Activated CD8-positive, alpha-beta memory T cell treated with anti-CD3 and anti-CD28 coated beads for 36 hours (primary cell): Measurements from ENCODE around the gene DNAH14. TPM values are rescaled to one million over a fixed set of nuclear protein-coding genes. Genes with fewer than 3 reads are reported as not detected.
"Not testable (repeated sequence)": the region's sequence is repeated elsewhere in the genome, so short reads cannot be mapped to it uniquely, and the experiment has no call there.

ENCODE experiments used
- CTCF ChIA-PET: fragments of 350-600 bp; sonication (Branson Sonifier 250); formaldehyde crosslinking; loops from one replicate; lab custom pipeline; 2021; ENCODE audit warnings: antibody characterized with exemption; lab: Charles Lee
- POLR2A ChIA-PET: fragments of 350-600 bp; sonication (Branson Sonifier 250); formaldehyde crosslinking; loops from one replicate; lab custom pipeline; 2021; ENCODE audit warnings: antibody characterized with exemption; lab: Charles Lee
- total RNA-seq, 2 experiments: library from RNA; stranded (reverse); gene quantifications; one replicate each; pipeline ENCODE4 v1.2.3, GENCODE V29; 2021

The DNAH14 gene
- under 1 TPM; 0.42 to 0.65 TPM for total RNA-seq

DNA sequence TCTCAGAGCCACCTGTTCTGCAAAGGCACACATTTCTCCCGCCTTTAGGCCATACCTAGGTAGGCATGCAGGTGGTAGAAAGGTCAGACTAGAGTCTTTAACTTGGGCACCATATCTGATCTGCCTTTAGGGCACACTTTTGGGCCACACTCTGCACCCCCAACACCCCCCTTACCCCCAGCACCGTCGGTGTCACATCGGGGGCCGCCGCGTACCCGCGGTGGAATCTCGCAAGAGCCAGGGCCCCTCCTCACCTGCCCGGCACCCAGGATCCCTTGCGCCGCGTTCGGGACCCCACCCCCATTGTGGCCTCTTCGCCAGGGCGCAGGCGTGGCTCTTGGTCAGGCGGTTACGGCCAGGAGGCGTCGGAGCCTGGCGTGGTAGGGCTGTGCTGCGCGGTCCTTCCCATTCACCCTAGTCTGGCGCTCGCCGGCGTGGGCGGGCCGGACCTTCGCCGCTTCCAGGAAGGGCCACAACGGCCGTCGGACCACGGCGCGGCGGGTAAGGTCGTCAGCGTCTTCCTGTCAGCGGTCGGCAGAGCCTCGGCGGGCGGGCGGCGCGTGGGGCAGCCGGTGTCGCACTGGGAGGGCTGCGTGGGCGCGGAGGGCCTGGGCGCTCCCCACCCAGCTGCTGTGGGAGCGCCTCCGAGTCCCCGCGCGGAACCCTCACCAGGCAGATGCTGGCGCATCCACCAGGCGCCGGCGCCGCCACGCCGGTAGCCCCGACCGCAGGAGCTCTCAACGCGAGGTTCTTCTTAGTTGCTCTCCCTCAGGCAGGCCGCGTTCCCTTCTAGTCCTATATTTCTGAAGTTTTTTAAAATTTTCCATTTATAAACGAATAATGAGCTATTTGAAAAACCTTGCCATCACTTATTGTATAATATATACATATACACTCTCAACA, at the start of gene DNAH14:
Gene DNAH14, plus strand, starts transcription at position 341 of the 903 bp plus-strand sequence. CDS start 23,028 bp downstream, outside the sequence.
- POLR2A ChIA-PET, result no interaction called here
- CTCF ChIA-PET, result no interaction called here

DNA sequence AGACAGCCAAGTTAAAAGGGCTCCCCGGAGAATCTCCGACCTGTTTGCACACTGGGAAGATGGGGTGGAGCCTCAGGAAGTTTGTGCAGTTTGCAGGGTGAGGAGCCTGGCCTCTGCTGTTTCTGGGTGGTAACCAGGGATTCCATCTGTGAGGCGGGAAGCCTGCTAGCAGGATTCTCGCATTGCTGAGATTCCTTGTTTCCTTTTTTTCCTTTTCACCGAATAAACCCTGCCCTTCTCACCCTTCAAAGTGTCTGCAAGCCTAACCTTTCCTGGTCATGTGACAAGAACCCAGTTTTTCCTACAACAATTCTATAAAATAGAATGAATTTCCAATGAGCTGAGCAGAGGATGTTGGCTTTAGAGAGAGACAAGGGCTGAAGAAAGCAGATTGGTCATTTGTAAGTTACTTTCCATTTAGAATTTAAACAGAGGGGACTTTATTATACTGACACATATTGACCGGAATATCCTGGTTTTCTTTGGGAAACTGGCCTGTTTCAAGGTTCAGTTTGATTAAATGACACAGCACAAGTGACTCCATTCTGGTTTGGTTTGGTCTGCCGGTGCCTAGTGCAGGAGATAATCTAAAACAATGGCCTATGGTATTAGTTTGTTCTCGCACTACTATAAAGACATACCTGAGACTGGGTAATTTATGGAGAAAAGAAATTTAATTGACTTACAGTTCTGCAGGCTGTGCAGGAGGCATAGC, 48.7 kb upstream of the DNAH14 start:
- POLR2A ChIA-PET, result no interaction called here
- CTCF ChIA-PET, result no interaction called here

DNA sequence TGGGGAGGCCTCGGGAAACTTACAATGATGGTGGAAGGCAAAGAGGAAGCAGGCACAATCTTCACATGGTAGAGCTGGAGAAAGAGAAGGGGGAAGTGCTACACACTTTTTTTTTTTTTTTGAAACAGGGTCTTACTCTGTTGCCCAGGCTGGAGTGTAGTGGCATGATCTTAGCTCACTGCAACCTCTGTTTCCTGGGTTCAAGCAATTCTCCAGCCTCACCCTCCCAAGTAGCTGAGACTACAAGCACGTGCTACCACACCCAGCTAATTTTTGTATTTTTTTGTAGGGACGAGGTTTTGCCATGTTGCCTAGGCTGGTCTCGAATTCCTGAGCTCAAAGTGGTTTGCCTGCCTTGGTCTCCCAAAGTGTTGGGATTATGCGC, 48.2 kb upstream of the DNAH14 start:
- POLR2A ChIA-PET, CTCF ChIA-PET: not testable (repeated sequence)

DNA sequence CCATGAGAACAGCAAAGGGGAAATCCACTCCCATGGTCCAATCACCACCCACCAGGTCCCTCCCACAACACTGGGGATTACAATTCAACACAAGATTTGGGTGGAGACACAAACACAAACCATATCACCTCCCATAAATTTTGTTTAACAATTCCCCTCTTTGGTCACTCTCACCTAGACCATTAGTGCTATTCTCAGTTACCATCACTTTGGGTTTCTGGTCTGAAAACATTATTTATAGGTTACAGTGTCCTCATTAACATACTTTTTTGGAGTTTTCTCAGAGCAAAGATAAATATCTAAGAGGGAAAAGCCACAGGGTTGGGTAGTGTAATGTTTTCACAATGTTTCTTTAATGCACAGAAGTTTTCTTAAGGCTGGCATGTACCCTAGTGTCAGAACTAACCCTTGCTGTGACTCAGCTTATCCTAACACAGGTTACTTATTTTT, 47.7 kb upstream of the DNAH14 start:
- CTCF ChIA-PET, result no interaction called here

DNA sequence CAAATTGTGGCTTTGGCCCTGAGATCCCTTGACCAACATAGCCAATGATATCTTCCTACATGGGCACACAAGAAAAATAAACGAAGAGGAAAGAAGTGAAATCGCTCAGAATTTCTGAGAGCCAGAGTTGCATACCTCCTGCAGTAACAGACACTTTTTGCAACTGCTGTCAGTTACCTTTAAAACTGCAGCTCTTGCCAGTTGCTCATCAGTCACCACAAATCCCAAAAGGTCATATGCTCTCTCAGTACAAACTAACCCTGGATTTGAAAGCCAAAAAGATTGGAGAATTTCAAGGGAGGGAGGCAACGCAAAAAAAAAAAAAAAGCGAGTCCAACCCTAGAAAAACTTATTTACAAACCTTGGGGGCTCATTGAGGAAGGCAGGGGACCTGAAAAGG, 47.2 kb upstream of the DNAH14 start:
- ChIA-PET POLR2A (no interaction called here), CTCF (no interaction called here)

More for the DNA sequence above, 47.7 kb upstream of the DNAH14 start:
- POLR2A ChIA-PET, result no interaction called here

DNA sequence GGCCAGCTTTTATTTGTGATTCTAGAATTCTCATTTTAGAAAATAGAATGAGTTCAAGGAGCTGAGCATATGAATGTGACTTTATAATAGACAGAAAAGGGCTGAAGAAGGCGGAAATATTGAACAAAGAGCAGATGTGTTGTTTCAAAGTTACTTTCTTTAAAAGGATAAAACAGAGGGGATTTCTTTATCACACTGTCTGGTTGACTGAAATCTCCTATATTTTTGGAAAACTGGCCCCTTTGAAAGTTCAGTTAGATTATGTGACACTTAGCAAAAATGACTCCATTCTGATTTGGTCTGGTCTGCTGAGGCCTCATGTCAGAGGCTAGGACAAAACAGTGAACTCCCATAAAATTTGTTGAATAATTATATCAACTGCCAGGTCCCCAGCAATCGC, 46.4 kb upstream of the DNAH14 start:
- ChIA-PET POLR2A (no interaction called here), CTCF (no interaction called here)

DNA sequence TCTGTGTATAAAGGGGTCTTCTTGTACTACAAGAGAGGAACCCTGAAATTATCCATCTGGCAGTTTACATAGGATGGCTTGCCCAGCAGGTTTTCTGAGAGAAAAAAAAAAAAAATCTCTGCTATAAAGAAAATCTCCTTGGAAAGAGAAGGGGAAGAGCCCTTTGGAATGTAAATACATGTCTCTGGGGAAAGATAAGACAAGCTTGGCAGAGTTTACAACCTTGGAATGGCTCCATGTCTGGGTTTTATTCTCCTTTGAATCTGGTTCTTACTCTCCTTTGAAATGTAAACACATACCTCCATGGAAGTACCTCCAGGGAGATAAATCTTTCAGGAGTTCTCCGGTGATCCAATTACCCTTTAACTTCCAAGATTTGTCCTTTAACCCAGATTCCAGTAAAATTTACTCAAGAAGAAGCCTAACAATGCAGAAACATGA, 45.1 kb upstream of the DNAH14 start:
- CTCF ChIA-PET, result no interaction called here
- POLR2A ChIA-PET, result no interaction called here

DNA sequence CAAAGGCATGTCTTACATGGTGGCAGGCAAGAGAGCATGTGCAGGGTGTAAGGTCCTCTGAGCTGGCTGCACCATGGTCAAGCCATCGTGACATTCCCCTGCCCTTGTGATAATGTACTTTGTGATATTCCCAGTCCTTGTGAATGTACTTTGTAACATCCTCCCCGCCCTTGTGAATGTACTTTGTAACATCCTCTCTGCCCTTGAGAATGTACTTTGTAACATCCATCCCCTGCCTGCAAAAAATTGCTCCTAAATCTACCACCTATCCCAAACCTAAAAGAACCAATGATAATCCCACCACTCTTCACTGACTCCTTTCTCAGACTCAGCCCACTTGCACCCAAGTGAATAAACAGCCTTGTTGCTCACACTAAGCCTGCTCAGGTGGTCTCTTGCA, 44.1 kb upstream of the DNAH14 start:
- CTCF ChIA-PET, POLR2A ChIA-PET: not testable (repeated sequence)

DNA sequence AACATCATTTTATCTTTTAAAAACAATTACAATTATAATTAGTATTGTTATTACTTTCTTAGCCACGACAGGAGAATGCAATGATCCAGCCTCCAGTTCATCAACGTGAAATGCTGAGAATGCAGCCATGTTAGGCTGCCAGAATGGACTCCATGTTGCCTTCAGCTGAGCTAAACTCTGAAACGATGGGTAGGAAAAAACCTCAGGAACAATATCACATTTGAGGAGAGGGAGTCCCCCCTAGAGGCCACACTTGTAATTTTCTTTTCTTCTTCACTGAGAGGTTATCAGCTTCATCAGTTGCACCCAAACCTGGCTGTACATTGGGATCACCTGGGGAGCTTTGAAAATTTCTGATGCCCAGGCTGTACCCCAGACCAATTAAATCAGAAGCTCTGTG, 34.6 kb upstream of the DNAH14 start:
- CTCF ChIA-PET, result interaction anchor here (0.5 kb wide), 1 partner anchor 154 kb away, joined by 3 read pairs; no protein-coding TSS in a partner anchor

DNA sequence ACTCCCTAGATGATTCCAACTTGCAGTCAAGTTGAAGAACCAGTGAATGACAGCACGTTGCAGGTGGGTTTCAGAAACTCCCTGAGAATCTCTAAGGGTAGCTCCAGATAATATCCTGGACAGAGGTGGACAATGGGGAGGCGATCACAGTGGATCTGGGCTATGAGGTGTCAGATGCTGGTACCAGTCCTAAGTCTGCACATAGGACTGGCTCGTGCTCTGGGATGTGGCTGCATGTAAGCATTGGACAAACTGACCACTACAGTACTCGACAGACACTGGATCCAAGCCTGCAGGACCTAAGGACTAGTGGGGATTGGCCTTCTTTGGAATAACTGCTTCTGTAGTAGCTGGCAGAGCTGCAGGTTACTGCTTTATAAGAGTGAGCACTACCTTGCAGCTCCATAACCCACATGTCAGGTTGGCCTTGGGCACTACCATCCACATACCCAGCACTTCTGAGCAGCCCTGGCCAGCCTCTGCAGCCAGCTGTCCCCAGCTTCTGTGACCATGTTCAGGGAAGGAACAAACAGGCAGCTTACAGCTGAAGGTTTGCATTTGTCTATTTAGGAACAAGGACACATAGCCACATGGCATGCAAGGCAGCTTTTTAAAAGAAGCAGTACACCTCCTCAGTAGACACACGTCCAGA, 33.2 kb upstream of the DNAH14 start:
- POLR2A ChIA-PET, result no interaction called here

More for the DNA sequence above, 34.6 kb upstream of the DNAH14 start:
- POLR2A ChIA-PET, result no interaction called here

DNA sequence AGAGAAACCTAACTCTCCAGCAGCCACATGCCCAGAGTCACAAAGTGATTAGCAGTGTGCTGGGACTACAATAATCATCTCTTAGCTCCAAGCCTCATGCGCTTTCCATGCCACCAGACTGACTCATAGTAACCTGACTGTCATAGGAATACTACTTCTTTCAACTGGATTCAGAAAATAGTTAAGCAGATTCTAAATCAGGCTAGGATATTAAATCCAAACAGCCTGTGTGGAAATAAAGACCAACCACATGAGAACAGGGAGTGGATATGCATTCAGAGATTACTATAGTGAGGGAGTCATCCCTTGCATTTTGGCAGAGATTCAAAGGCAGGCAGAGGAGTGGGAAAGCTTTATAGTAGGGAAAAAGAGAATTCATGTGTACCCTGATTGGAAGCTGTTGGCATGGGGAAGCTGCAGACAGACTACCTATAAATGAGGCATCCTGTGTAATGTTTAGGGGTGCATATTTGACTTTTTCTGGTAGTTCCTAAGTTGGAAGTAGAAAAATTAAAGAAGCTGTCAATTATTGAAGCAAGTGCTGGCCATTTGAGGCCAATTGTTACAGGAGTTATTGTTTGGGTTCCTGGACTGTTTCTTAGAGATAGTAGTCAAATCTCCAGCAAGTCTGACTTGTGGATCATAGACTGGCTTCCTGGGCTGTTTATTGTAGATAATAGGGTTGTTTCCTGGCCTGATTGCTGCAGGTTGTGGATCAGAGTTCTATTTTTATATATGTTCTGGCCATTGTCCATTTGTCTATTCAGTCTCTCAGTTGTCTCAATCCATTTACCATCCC, 31.7 kb upstream of the DNAH14 start:
- ChIA-PET CTCF (no interaction called here), POLR2A (no interaction called here)

More for the DNA sequence above, 33.2 kb upstream of the DNAH14 start:
- CTCF ChIA-PET, result interaction anchor here (0.6 kb wide), 1 partner anchor 19 kb away, joined by 4 read pairs; no protein-coding TSS in a partner anchor

DNA sequence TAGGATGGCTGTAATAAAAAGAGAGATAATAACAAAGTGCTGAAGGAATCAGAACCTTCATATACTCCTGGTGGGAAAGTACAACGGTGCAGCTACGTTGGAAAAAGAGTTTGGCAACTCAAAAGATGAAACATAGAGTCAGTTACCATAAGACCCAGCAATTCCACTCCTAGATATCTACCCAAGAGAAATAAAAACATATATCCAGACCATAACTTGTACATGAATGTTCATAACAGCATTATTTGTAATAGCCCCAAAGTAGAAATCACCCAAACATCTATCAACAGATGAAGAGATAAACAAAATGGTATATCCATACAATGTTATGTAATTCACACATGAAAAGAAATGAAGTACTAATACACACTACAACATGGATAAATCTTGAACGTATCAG, 30.5 kb upstream of the DNAH14 start:
- POLR2A ChIA-PET, result no interaction called here
- CTCF ChIA-PET, result no interaction called here

DNA sequence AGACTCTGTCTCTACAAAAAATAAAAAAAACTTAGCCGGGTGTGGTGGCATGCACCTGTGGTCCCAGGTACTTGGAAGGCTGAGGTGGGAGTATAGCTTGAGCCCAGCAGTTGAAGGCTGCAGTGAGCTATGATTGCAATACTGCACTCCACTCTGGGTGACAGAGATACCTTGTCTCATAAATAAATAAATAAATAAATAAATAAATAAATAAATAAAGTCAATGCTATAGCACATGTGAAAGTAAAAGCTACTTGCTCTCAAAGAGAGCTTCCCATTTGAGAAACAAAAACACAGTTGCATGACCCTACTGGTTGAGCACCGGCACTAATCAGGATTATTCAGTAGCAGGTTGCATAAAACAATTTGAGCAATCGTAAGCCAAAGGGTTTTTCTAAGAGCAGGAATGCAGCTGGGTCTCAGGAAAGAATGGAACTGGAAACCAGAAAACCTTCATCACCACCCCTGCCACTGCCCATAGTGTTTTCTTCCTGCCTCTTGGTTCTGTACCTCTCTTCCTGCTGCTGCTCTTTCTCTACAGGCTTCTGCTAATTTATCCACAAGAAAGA, 29.3 kb upstream of the DNAH14 start:
- POLR2A ChIA-PET, result no interaction called here

DNA sequence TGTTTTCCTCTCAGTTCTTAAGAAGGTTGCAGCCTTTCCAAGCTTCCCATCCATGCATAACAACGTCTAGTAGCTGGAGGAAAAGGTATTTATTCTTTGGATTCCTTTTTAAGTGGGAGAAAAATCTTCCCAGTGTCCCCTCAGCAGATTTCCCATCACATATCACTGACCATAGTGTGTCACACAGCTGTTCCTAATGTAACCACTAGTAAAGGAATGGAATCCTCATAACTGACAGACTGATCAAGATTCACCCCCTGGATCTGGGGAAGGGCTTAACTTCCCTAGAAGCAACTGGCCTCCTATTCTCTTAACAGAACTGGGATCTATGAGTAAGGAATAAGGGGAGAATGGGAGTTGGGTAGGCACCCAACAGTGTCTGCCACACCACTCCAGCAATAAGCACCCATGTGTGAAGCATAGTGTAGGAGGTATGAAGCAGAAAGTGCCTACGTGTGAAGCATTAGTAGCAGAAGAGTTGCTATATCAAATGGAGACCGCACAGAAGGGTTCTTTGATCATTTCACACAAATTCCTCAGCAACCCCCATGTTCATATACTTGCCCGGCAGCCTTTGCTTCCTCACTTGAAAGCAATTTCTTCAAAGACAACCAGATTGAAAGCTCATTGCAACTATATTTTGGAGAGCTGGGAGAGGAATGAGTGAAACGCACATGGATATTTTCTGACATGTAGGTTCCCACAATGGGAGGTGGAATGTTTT, 28.2 kb upstream of the DNAH14 start:
- CTCF ChIA-PET, result no interaction called here
- POLR2A ChIA-PET, result no interaction called here

More for the DNA sequence above, 29.3 kb upstream of the DNAH14 start:
- CTCF ChIA-PET, result no interaction called here

DNA sequence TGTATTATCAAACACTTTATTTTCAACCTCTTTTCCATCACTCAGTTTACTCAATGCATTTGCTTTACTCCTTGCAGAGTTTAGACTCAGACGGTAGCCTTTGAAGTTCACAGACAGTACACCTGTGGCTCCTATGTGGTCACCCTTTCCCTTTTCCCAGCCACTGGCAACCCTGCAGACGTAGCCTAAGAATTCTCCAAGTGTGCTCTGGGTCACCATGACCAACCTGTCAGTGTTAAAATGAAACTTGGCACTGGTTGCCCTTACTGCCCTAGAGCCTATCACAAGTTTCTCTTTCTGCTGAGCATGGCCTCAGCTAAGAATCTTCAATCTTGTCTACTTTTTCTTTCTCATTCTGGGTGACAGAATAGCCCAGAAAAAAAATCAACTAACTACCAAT, 25.5 kb upstream of the DNAH14 start:
- CTCF ChIA-PET, result no interaction called here
- POLR2A ChIA-PET, result no interaction called here

DNA sequence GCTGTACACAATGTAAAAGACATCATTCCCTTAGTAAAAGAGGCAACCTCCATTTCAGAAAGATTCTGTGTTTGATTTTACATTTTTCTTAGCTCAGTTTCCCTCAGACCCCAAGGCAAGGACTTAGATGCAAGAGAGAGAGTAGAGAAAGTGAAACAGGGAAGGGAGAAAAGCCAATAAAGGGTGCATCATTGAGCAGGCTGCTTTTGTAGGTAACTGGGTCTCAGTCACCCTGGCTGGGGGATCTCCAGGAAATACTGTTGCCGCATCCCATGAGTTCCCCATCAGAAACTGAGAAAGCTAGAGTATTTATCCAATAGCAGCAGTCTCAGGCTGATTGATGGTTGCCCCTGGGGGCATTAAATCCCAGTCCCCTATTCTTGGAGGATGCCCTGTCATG, 23.1 kb upstream of the DNAH14 start:
- CTCF ChIA-PET, result no interaction called here
- POLR2A ChIA-PET, result no interaction called here

DNA sequence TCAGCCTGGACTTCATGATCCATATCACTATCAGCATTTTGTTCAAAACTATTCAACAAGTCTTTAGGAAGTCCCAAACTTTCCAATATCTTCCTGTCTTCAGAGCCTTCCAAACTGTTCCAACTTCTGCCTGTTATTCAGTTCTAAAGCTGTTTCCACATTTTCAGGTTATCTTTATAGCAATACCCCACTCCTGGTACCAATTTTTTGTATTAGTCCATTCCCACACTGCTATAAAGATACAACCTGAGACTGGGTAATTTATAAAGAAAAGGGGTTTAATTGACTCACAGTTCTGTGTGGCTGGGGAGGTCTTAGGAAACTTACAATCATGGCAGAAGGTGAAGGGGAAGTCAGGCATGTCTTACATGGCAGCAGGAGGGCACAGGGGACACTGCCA, 18.3 kb upstream of the DNAH14 start:
- CTCF ChIA-PET, result no interaction called here
- POLR2A ChIA-PET, result no interaction called here

DNA sequence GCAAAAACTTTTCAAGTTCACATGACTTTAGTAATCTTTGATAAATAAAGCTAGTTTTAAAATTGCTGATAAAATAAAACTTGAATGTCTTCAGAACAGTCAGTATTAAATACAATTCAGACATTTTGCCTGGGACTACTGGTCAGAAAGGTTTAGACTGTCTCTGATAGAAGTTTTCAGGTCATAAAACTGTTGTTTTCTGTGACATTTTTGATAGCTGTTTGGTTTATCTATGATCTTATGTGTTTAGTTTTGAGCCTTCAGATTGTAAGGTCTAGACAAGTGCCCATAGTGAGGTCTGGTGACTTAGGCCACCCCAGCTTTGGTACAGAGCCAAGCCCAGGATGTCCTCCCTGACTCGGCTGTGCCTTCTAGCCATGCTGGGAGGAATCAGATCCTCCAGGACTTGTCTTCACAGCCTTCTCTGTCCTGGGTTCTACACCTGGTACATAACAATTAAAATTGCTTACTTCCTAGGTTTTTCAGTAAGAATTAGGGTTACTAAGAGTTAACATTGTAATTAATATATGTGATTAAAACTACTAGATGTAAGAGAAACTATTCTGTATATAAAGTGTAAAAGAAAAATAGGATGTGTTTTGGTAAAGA, 15.1 kb upstream of the DNAH14 start:
- ChIA-PET CTCF (no interaction called here), POLR2A (no interaction called here)
